ENCODE measurements around the gene C15orf40. TPM values are rescaled to one million over a fixed set of nuclear protein-coding genes. Genes with fewer than 3 reads are reported as not detected.
"Not testable (repeated sequence)": the region's sequence is repeated elsewhere in the genome, so short reads cannot be mapped to it uniquely, and the experiment has no call there.

Gene C15orf40
- total RNA-seq, 4 donors from 2014 or later = 18.7 to 37.2 (median 22.9) TPM

GRCh38 chr15:82943176-82943575, 68.3 kb downstream of the C15orf40 start:
- H3K27ac ChIP-seq = no peak overlapping the region
- WGBS = 61% methylated on average over 3 of the region's 3 CpGs

DNA sequence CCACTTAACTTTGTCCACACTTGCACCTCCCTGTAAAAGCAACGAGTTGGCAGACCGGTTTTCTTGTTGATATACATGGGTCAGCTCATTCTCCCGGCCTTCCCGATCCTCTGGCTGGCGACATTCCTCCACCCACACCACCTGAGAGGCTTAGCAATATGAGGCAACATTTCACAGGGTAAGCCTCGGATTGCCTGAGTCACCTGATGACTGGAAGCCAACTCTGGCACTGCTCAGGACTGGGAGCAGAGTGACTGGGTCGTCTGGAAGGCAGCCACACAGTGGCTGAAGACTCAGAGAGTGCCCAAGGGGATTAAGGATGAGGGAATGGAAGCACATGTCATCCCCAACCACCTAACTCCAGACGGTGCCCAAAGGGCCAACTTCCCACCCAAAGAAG, 68.7 kb downstream of the C15orf40 start:
- no peak for DNase-seq (ENCODE audit: low spot score in 2 of 2)
- TF ChIP-seq CTCF (IDR thresholded peaks at IDR 0.05) (no peak), POLR2A (IDR thresholded peaks at IDR 0.05) (no peak), EP300 (IDR thresholded peaks at IDR 0.05) (no peak), POLR2AphosphoS5 (IDR thresholded peaks at IDR 0.05) (no peak)
- no peak overlapping the region for H3K4me3 ChIP-seq
- H3K4me1 ChIP-seq = peaks cover 3% of the 10 kb centered on the region
- WGBS = 55% methylated on average over 8 of the region's 8 CpGs
- H3K27ac ChIP-seq = no peak overlapping the region
- H3K9me3 ChIP-seq = no peaks in the 10 kb centered on the region
- H3K27me3 ChIP-seq = no peaks in the 10 kb centered on the region
- H3K36me3 ChIP-seq = no peaks in the 10 kb centered on the region

More at GRCh38 chr15:82943176-82943575, 68.3 kb downstream of the C15orf40 start:
- Histone ChIP-seq H3K27me3 (no peaks in the 10 kb centered on the region), H3K4me1 (peaks cover 3% of the 10 kb centered on the region), H3K36me3 (no peaks in the 10 kb centered on the region), H3K4me3 (no peak overlapping the region), H3K9me3 (no peaks in the 10 kb centered on the region)
- no peak for DNase-seq (ENCODE audit: low spot score in 2 of 2)
- TF ChIP-seq EP300 (IDR thresholded peaks at IDR 0.05) = no peak
- no peak for TF ChIP-seq CTCF (IDR thresholded peaks at IDR 0.05)
- no peak for TF ChIP-seq POLR2AphosphoS5 (IDR thresholded peaks at IDR 0.05)

DNA sequence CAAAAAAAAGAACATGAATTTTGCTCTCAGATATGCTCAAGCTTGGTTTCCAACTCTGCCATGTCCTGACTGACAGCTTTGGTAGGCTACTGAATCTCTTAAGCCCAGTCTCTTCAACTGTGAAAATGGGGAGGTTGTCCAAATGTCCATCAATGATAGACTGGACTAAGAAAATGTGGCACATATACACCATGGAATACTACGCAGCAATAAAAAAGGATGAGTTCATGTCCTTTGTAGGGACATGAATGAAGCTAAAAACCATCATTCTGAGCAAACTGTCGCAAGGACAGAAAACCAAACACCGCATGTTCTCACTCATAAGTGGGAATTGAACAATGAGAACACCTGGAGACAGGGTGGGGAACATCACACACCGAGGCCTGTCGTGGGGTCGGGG, 71.8 kb downstream of the C15orf40 start:
- not testable (repeated sequence) for H3K36me3 ChIP-seq; DNase-seq (ENCODE audit: low spot score in 2 of 2); H3K27ac ChIP-seq; H3K27me3 ChIP-seq; H3K4me1 ChIP-seq; H3K9me3 ChIP-seq; H3K4me3 ChIP-seq
- 93% methylated on average over 6 of the region's 6 CpGs for WGBS

Other genes starting within 250 kb of the C15orf40 start
- gene FSD2, start 205.6 kb downstream of the C15orf40 start, total RNA-seq = under 1 TPM in 1 of 4 donors, not detected in 3; 0.40 TPM
- 10 to 100 TPM in 3 of 4 donors, 1 to 10 TPM in 1; 8.1 to 15.9 (median 10.4) TPM for gene WHAMM, start 202.0 kb downstream of the C15orf40 start, total RNA-seq
- 100 to 1,000 TPM in 2 of 4 donors, 10 to 100 TPM in 2; 81.4 to 120 (median 99.2) TPM for gene HOMER2, start 58.9 kb downstream of the C15orf40 start, total RNA-seq
- gene RAMAC, start 25.4 kb downstream of the C15orf40 start, total RNA-seq = 10 to 100 TPM; 15.9 to 37.0 (median 22.1) TPM
- 10 to 100 TPM; 43.9 to 54.3 (median 50.0) TPM for gene BTBD1, start 55.6 kb upstream of the C15orf40 start, total RNA-seq
- 1 to 10 TPM; 1.6 to 2.7 (median 2.3) TPM for gene TM6SF1, start 96.0 kb upstream of the C15orf40 start, total RNA-seq
- 10 to 100 TPM in 1 of 4 donors, 1 to 10 TPM in 3; 3.7 to 11.3 (median 6.0) TPM for gene HDGFL3, start 196.2 kb upstream of the C15orf40 start, total RNA-seq